ENCODE results near the gene MYT1. TPM values are rescaled to one million over a fixed set of nuclear protein-coding genes. Genes with fewer than 3 reads are reported as not detected.

Gene MYT1
- total and polyA plus RNA-seq, 2 of the 13 experiments (the other 11 are each of a cell fraction or from before 2014, with no cell fraction given): 0.58 to 2.5 TPM

DNA sequence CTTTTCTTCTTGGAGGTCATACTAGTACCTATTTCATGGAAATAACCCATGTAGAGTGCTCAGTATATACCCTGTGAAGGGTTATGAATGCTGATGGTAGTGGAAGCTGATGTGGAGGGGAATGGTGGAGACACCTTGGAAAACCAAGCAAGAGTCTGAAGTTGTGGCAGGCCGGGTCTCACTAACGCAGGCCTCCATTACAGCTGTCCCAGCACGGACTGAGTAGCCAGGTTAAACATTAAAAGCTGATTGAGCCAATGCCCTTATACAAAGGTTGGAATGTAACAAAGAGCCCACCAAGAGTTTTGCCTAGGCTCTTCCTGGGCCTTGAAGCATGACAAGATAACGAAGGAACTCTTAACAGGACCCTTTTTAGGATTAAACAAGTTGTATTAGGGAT is 89.2 kb downstream of the MYT1 start (continued):
- TF ChIP-seq ZBTB7B (CRISPR knock-in tag; IDR thresholded peaks at IDR 0.05) (0 out of 2 replicates have a peak, but pooled peaks have one; percentile 37), TEF (CRISPR knock-in tag; IDR thresholded peaks at IDR 0.05) (no peak), ZNF766 (CRISPR knock-in tag; IDR thresholded peaks at IDR 0.05; ENCODE audit: borderline replicate concordance) (no peak), NFE2L1 (CRISPR knock-in tag; IDR thresholded peaks at IDR 0.05; ENCODE audit: borderline replicate concordance) (no peak), ZNF703 (CRISPR knock-in tag; IDR thresholded peaks at IDR 0.05; ENCODE audit: borderline replicate concordance) (no peak), MED13 (CRISPR knock-in tag; IDR thresholded peaks at IDR 0.05) (no peak), HNF4G (IDR thresholded peaks at IDR 0.05; ENCODE audit: borderline replicate concordance, low read depth, low read length) (no peak), HNF4G (CRISPR knock-in tag; IDR thresholded peaks at IDR 0.05; ENCODE audit: borderline replicate concordance, low read depth) (no peak), ZNF772 (CRISPR knock-in tag; IDR thresholded peaks at IDR 0.05) (no peak), HNF1A (IDR thresholded peaks at IDR 0.05; ENCODE audit: low read depth) (peak; percentile 69), HNF1A (CRISPR knock-in tag; IDR thresholded peaks at IDR 0.05; ENCODE audit: borderline replicate concordance) (peak; percentile 66; the same call in 1 of the 2 replicates), NR3C1 (CRISPR knock-in tag; IDR thresholded peaks at IDR 0.05) (no peak), ERF (CRISPR knock-in tag; IDR thresholded peaks at IDR 0.05) (no peak), ZSCAN25 (CRISPR knock-in tag; IDR thresholded peaks at IDR 0.05) (peak; percentile 14; the same call in 1 of the 2 replicates), ZKSCAN1 (IDR thresholded peaks at IDR 0.05; ENCODE audit: low read length) (no peak), RCOR2 (CRISPR knock-in tag; IDR thresholded peaks at IDR 0.05) (no peak), KAT7 (CRISPR knock-in tag; IDR thresholded peaks at IDR 0.05; ENCODE audit: borderline replicate concordance) (no peak), CERS6 (CRISPR knock-in tag; IDR thresholded peaks at IDR 0.05) (no peak), MTF2 (CRISPR knock-in tag; IDR thresholded peaks at IDR 0.05; ENCODE audit: borderline replicate concordance) (no peak), RXRB (CRISPR knock-in tag; IDR thresholded peaks at IDR 0.05; ENCODE audit: borderline replicate concordance) (0 out of 2 replicates have a peak, but pooled peaks have one; percentile 7)
- TF ChIP-seq, protein P1, sequence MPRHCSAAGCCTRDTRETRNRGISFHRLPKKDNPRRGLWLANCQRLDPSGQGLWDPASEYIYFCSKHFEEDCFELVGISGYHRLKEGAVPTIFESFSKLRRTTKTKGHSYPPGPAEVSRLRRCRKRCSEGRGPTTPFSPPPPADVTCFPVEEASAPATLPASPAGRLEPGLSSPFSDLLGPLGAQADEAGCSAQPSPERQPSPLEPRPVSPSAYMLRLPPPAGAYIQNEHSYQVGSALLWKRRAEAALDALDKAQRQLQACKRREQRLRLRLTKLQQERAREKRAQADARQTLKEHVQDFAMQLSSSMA (CRISPR knock-in tag; IDR thresholded peaks at IDR 0.05): no peak
- TF ChIP-seq, protein P2, sequence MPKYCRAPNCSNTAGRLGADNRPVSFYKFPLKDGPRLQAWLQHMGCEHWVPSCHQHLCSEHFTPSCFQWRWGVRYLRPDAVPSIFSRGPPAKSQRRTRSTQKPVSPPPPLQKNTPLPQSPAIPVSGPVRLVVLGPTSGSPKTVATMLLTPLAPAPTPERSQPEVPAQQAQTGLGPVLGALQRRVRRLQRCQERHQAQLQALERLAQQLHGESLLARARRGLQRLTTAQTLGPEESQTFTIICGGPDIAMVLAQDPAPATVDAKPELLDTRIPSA (CRISPR knock-in tag; IDR thresholded peaks at IDR 0.05; ENCODE audit: borderline replicate concordance): no peak
- TF ChIP-seq, protein P3, sequence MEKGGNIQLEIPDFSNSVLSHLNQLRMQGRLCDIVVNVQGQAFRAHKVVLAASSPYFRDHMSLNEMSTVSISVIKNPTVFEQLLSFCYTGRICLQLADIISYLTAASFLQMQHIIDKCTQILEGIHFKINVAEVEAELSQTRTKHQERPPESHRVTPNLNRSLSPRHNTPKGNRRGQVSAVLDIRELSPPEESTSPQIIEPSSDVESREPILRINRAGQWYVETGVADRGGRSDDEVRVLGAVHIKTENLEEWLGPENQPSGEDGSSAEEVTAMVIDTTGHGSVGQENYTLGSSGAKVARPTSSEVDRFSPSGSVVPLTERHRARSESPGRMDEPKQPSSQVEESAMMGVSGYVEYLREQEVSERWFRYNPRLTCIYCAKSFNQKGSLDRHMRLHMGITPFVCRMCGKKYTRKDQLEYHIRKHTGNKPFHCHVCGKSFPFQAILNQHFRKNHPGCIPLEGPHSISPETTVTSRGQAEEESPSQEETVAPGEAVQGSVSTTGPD (CRISPR knock-in tag; IDR thresholded peaks at IDR 0.05): no peak

Data from HepG2 (cell line).